ENCODE measurements around the gene TRIM52.

DNA sequence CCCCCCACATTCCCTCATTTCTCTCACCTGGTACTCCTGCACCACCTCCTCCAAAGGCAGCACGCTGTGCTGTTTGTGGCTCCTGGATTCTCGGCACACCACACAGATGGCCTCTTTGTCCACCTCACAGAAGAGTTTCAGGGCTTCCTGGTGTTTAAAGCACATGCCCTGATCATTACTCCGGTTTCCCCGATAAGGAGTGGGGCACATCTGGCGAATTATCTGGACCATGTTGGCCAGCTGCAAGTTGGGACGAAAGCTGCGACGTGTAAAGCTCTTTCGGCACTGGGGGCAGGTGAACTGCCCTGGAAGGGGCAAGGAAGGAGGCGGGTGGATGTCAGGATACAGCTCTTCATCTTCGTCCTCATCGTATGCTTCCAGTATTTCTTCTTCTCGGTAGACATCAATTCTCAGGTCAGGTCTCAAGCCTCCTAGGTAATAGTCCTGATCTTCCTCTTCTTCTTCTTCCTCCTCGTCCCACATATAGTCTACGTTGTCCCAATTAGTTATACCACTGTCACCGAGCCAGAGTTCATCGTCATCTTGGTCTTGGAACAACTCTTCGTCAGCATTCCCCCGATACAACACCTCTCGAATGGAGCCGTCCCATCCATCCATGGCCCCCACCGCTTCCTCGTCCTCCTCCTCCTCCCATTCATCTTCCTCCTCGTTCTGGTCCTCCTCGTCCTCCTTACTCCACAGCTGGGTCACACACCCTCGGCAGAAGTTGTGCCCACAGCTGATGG, 796 bp downstream of the TRIM52 start:
- TF ChIP-seq SP2 (tag by site-specific recombination; IDR thresholded peaks at IDR 0.05) (no peak), ZNF138 (tag by site-specific recombination; IDR thresholded peaks at IDR 0.05; ENCODE audit: borderline replicate concordance) (no peak), ZNF10 (tag by site-specific recombination; IDR thresholded peaks at IDR 0.05) (no peak)
- TF ChIP-seq, protein P1, sequence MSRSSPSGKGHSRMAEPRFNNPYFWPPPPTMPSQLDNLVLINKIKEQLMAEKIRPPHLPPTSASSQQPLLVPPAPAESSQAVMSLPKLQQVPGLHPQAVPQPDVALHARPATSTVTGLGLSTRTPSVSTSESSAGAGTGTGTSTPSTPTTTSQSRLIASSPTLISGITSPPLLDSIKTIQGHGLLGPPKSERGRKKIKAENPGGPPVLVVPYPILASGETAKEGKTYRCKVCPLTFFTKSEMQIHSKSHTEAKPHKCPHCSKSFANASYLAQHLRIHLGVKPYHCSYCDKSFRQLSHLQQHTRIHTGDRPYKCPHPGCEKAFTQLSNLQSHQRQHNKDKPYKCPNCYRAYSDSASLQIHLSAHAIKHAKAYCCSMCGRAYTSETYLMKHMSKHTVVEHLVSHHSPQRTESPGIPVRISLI (tag by site-specific recombination; IDR thresholded peaks at IDR 0.05): no peak
- TF ChIP-seq, protein P2, sequence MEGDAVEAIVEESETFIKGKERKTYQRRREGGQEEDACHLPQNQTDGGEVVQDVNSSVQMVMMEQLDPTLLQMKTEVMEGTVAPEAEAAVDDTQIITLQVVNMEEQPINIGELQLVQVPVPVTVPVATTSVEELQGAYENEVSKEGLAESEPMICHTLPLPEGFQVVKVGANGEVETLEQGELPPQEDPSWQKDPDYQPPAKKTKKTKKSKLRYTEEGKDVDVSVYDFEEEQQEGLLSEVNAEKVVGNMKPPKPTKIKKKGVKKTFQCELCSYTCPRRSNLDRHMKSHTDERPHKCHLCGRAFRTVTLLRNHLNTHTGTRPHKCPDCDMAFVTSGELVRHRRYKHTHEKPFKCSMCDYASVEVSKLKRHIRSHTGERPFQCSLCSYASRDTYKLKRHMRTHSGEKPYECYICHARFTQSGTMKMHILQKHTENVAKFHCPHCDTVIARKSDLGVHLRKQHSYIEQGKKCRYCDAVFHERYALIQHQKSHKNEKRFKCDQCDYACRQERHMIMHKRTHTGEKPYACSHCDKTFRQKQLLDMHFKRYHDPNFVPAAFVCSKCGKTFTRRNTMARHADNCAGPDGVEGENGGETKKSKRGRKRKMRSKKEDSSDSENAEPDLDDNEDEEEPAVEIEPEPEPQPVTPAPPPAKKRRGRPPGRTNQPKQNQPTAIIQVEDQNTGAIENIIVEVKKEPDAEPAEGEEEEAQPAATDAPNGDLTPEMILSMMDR (tag by site-specific recombination; IDR thresholded peaks at IDR 0.05): no peak
- TF ChIP-seq, protein P3, sequence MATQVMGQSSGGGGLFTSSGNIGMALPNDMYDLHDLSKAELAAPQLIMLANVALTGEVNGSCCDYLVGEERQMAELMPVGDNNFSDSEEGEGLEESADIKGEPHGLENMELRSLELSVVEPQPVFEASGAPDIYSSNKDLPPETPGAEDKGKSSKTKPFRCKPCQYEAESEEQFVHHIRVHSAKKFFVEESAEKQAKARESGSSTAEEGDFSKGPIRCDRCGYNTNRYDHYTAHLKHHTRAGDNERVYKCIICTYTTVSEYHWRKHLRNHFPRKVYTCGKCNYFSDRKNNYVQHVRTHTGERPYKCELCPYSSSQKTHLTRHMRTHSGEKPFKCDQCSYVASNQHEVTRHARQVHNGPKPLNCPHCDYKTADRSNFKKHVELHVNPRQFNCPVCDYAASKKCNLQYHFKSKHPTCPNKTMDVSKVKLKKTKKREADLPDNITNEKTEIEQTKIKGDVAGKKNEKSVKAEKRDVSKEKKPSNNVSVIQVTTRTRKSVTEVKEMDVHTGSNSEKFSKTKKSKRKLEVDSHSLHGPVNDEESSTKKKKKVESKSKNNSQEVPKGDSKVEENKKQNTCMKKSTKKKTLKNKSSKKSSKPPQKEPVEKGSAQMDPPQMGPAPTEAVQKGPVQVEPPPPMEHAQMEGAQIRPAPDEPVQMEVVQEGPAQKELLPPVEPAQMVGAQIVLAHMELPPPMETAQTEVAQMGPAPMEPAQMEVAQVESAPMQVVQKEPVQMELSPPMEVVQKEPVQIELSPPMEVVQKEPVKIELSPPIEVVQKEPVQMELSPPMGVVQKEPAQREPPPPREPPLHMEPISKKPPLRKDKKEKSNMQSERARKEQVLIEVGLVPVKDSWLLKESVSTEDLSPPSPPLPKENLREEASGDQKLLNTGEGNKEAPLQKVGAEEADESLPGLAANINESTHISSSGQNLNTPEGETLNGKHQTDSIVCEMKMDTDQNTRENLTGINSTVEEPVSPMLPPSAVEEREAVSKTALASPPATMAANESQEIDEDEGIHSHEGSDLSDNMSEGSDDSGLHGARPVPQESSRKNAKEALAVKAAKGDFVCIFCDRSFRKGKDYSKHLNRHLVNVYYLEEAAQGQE (tag by site-specific recombination; IDR thresholded peaks at IDR 0.05): no peak
- TF ChIP-seq, protein P4, sequence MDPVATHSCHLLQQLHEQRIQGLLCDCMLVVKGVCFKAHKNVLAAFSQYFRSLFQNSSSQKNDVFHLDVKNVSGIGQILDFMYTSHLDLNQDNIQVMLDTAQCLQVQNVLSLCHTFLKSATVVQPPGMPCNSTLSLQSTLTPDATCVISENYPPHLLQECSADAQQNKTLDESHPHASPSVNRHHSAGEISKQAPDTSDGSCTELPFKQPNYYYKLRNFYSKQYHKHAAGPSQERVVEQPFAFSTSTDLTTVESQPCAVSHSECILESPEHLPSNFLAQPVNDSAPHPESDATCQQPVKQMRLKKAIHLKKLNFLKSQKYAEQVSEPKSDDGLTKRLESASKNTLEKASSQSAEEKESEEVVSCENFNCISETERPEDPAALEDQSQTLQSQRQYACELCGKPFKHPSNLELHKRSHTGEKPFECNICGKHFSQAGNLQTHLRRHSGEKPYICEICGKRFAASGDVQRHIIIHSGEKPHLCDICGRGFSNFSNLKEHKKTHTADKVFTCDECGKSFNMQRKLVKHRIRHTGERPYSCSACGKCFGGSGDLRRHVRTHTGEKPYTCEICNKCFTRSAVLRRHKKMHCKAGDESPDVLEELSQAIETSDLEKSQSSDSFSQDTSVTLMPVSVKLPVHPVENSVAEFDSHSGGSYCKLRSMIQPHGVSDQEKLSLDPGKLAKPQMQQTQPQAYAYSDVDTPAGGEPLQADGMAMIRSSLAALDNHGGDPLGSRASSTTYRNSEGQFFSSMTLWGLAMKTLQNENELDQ (tag by site-specific recombination; IDR thresholded peaks at IDR 0.05; ENCODE audit: low read depth): no peak
- TF ChIP-seq, protein P5, sequence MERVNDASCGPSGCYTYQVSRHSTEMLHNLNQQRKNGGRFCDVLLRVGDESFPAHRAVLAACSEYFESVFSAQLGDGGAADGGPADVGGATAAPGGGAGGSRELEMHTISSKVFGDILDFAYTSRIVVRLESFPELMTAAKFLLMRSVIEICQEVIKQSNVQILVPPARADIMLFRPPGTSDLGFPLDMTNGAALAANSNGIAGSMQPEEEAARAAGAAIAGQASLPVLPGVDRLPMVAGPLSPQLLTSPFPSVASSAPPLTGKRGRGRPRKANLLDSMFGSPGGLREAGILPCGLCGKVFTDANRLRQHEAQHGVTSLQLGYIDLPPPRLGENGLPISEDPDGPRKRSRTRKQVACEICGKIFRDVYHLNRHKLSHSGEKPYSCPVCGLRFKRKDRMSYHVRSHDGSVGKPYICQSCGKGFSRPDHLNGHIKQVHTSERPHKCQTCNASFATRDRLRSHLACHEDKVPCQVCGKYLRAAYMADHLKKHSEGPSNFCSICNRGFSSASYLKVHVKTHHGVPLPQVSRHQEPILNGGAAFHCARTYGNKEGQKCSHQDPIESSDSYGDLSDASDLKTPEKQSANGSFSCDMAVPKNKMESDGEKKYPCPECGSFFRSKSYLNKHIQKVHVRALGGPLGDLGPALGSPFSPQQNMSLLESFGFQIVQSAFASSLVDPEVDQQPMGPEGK (tag by site-specific recombination; IDR thresholded peaks at IDR 0.05): peak; percentile 3; the same call in 1 of the 2 replicates
